Measurements from ENCODE around the gene ULBP3.
"Not testable (repeated sequence)": the region's sequence is repeated elsewhere in the genome, so short reads cannot be mapped to it uniquely, and the experiment has no call there.

The ULBP3 gene

DNA sequence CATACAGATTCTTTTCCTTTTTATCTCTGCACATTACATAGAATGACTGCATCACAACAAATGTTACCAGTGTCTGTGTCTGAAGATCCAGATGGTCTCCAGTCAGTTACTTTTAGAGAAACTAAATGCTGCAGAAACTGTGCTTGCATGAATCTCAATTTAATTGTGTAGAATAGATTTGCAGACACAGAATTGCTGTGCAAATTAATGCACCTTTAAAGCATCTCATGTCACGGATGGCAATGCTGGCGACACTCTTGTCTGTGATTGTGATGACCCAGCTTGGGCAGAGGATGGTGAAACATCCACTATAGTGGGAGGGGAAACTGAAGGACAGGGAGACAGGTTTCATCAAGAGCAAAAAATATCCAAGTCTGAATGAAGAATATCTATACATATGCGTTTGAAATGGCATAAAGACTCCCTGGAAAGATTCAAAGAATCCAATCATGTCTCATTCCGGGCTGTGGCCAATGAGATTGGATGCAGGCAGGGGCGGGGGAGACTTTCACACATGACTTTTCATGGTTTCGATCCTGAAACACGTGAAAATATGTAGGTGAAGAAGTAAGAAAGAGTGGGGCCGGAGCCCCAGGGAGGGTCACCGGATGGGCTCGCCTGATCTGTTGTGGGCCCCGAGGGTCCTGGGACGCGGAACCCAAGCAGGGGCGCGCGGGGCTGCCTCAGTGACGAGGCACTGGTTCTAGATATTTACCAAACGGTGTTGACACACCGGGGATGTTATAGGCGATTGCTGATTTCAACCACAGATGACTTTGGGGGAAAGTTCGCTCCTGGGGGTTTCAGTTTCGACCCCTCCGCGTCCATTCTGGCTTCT lies 54.9 kb downstream of the ULBP3 start:
- DNase-seq (ENCODE audit: low read depth); H3K4me1 ChIP-seq (ENCODE audit: control insufficient read depth, insufficient read depth, low read length); H3K9me3 ChIP-seq (ENCODE audit: control insufficient read depth, low read length); H3K36me3 ChIP-seq (ENCODE audit: control insufficient read depth, insufficient read depth, low read length, severe bottlenecking); H3K9ac ChIP-seq (ENCODE audit: low read length); H3K4me3 ChIP-seq (ENCODE audit: low read length): not testable (repeated sequence)
- H3K27me3 ChIP-seq (replicated peaks; ENCODE audit: control insufficient read depth, insufficient read depth, low read length) = peaks cover 74% of the 10 kb centered on the region

DNA sequence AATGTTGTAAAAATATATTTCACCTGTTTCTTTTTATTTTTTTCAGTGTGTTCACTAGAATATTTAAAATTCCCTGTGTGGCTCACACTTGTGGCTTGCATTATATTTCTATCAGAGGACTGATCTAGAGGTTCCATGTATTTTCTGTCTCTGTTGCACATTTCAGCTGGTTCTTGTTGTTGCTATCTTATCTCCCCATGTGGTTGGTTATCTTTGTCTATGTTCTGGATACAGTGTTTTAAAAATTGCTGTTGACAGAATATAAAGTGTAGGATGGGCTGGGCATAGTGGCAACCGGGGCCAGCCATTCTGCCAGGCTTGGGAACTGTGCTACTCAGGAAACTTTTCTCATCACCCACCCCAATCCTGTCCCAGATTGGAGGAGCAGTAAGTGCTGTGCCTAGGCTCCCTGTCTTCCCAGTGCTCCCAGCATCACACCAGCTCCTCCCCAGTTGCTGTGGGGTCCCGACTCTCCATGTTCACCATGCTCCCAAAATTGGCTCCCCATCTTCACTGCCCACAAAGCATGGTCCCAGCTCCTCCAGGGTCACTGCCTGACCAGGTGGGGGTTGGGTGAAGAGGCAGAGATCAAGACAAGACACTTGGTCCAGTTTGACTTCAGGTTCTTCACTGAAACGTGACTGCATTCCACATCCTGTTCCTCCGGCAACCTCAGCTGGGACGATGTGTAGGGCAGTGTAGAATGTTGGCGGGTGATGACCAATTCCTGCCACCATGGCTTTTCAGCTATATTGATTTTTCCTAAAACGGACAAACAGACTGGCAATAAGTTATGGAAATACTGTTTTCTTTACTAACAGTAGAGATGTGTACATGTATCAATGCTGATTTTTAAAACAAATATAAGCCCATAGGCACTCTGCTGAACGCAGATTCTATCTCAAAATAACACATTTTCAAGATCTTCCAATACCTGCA lies 55.8 kb downstream of the ULBP3 start:
- H3K4me3 ChIP-seq (ENCODE audit: low read length); H3K9ac ChIP-seq (ENCODE audit: low read length); DNase-seq (ENCODE audit: low read depth); H3K36me3 ChIP-seq (ENCODE audit: control insufficient read depth, insufficient read depth, low read length, severe bottlenecking); H3K4me1 ChIP-seq (ENCODE audit: control insufficient read depth, insufficient read depth, low read length); H3K9me3 ChIP-seq (ENCODE audit: control insufficient read depth, low read length): not testable (repeated sequence)
- peaks cover 74% of the 10 kb centered on the region for H3K27me3 ChIP-seq (replicated peaks; ENCODE audit: control insufficient read depth, insufficient read depth, low read length)

All from adipocyte (in vitro differentiated cells).